GM18873 (cell line): ENCODE data around the gene NFYC.
A peak's percentile ranks its signal among the peaks of the same experiment; 100 is the strongest.

ENCODE experiments used
- ATAC-seq: cut with Tn5 transposase; IDR thresholded peaks from one replicate; pipeline ENCODE4 v1.9.1; 2021; ENCODE audit warnings: mild to moderate bottlenecking, moderate library complexity, moderate number of reproducible peaks; ENCODE audit not compliant: unreplicated experiment, low FRiP score

The NFYC gene

GRCh38 chr1:40691538-40692428, at the start of gene NFYC:
Gene NFYC, plus strand, starts transcription at chr1:40691704. Its CDS starts 47,140 bp downstream, at chr1:40738844.
- ATAC-seq: peak; percentile 71

- no peak for ATAC-seq
Measured at GRCh38 chr1:40645118-40645680, 46.3 kb upstream of the NFYC start.

- ATAC-seq: no peak
Measured at GRCh38 chr1:40646315-40646714, 45.2 kb upstream of the NFYC start.

GRCh38 chr1:40648200-40648599, 43.3 kb upstream of the NFYC start:
- ATAC-seq: no peak

GRCh38 chr1:40648928-40649591, 42.4 kb upstream of the NFYC start:
- ATAC-seq: no peak

GRCh38 chr1:40649592-40649930, 41.9 kb upstream of the NFYC start:
- ATAC-seq: no peak

- ATAC-seq: no peak
Measured at GRCh38 chr1:40650075-40650474, 41.4 kb upstream of the NFYC start.

GRCh38 chr1:40651138-40651857, 40.2 kb upstream of the NFYC start:
- no peak for ATAC-seq

- no peak for ATAC-seq
Measured at GRCh38 chr1:40652468-40652867, 39.0 kb upstream of the NFYC start.

- no peak for ATAC-seq
Measured at GRCh38 chr1:40652979-40653378, 38.5 kb upstream of the NFYC start.

- no peak for ATAC-seq
Measured at GRCh38 chr1:40653851-40654537, 37.5 kb upstream of the NFYC start.

GRCh38 chr1:40657046-40657445, 34.5 kb upstream of the NFYC start:
- no peak for ATAC-seq

GRCh38 chr1:40658751-40659648, 32.5 kb upstream of the NFYC start:
- no peak for ATAC-seq

- ATAC-seq: no peak
Measured at GRCh38 chr1:40659649-40659947, 31.9 kb upstream of the NFYC start.

- no peak for ATAC-seq
Measured at GRCh38 chr1:40661678-40662077, 29.8 kb upstream of the NFYC start.

- ATAC-seq: no peak
Measured at GRCh38 chr1:40662151-40662550, 29.4 kb upstream of the NFYC start.

- ATAC-seq: no peak
Measured at GRCh38 chr1:40662864-40663263, 28.6 kb upstream of the NFYC start.

- no peak for ATAC-seq
Measured at GRCh38 chr1:40663324-40664166, 28.0 kb upstream of the NFYC start.

- no peak for ATAC-seq
Measured at GRCh38 chr1:40664167-40664537, 27.4 kb upstream of the NFYC start.
